Peyer's patch (tissue), 4 donors: Measurements from ENCODE around the gene RGL1.

ENCODE experiments used
- CTCF ChIP-seq, 6 experiments: fragments of 450-650 bp in 4 of 6; fragments of 200-600 bp in 2 of 6; sonication (generic) in 1 of 6; IDR thresholded peaks; one replicate each; pipeline ENCODE4 v1.5.1; 2017 to 2019; ENCODE audit warnings: antibody characterized with exemption in 6 of 6, mild to moderate bottlenecking in 3 of 6, moderate library complexity in 1 of 6
- POLR2A ChIP-seq, 2 donors: fragments of 450-650 bp; IDR thresholded peaks; one replicate each; pipeline ENCODE4 v1.5.1; 2017; ENCODE audit warnings: antibody characterized with exemption in 2 of 2, mild to moderate bottlenecking in 2 of 2, moderate library complexity in 2 of 2

GRCh38 chr1:183886083-183886828 is 81.3 kb downstream of the RGL1 start:
- TF ChIP-seq POLR2A (IDR thresholded peaks at IDR 0.05) = no peak
- TF ChIP-seq CTCF (IDR thresholded peaks at IDR 0.05) = no peak
